ENCODE measurements around the gene NFXL1. TPM values are rescaled to one million over a fixed set of nuclear protein-coding genes. Genes with fewer than 3 reads are reported as not detected.

NFXL1 gene
- total RNA-seq, 2 experiments from 2014 or later = 9.5 to 9.8 TPM

DNA sequence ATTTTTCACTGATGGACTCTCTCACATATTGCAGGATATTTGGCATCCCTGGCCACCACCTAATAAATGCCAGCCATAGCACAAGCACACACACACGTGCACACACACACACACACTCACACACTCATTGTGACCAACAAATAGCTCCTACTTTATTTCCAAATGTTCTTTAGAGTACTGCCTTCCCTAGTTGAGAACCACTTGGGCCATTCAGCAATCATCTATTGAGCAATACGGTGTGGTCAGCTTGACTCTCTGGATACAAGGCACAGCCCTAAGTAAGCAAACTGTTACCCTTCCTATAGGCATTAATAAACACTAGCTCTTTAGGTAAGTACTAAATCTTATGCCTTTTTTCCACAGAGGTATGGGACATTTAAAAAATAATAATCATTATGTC lies 97.6 kb downstream of the NFXL1 start:
- peaks cover 19% of the 10 kb centered on the region for H3K27me3 Mint-ChIP-seq
- H3K4me1 Mint-ChIP-seq = peaks cover 5% of the 10 kb centered on the region
- CTCF ChIA-PET = interaction anchor here (0.8 kb wide), 1 partner anchor 20 kb away, joined by 3 read pairs; no protein-coding TSS in a partner anchor
- no peak overlapping the region for H3K4me3 Mint-ChIP-seq
- POLR2A ChIA-PET = no interaction called here
- H3K27ac Mint-ChIP-seq = no peak overlapping the region
- no peak for DNase-seq
- no peaks in the 10 kb centered on the region for H3K36me3 Mint-ChIP-seq (ENCODE audit: low read depth)
- H3K9me3 Mint-ChIP-seq = no peaks in the 10 kb centered on the region

GRCh38 chr4:47814618-47815295 lies 99.6 kb downstream of the NFXL1 start:
- H3K27me3 Mint-ChIP-seq = peaks cover 24% of the 10 kb centered on the region
- H3K36me3 Mint-ChIP-seq (ENCODE audit: low read depth) = no peaks in the 10 kb centered on the region
- no peaks in the 10 kb centered on the region for H3K9me3 Mint-ChIP-seq
- H3K27ac Mint-ChIP-seq = no peak overlapping the region
- H3K4me1 Mint-ChIP-seq = peaks cover 5% of the 10 kb centered on the region
- H3K4me3 Mint-ChIP-seq = no peak overlapping the region
- ChIA-PET CTCF (no interaction called here), POLR2A (no interaction called here)
- DNase-seq = no peak

DNA sequence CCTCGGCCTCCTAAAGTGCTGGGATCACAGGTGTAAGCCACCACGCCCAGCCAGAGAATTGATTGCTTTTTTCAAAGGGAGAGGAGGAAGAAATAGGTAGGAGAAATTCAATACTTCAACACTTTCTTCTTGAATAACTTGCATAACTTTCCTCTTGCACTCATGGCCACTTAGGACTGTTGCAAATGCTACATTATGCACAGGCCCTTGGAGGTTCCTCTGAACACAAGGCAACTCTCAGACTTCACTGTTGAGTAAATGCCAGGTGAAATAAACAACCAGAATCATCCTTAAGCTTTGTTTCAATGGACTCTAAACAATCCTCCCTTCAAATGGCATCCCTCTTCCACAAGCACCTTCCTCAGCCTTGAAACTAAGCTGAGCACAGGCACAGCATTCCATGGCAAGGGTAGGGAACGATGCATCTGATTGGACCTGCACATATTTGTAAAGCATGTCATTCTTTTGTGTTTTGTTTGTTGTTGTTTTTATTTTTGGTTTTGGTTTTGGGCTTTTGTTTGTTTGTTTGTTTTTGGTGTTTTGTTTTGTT lies 104.7 kb downstream of the NFXL1 start:
- CTCF ChIA-PET = no interaction called here

DNA sequence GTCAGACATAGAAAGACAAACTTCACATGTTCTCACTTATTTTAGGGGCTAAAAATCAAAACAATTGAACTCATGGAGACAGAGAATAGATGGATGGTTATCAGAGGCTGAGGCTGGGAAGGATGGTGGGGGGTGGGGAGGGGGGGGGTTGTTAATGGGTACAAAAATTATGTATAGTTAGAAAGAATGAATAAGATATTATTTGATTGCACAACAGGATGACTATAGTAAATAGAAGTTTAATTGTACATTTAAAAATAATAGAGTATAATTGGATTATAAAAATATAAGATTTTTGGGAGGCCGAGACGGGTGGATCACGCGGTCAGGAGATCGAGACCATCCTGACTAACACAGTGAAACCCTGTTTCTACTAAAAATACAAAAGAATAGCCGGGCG lies 109.8 kb downstream of the NFXL1 start:
- CTCF ChIA-PET = no interaction called here
- H3K4me3 Mint-ChIP-seq = no peak overlapping the region
- no peak overlapping the region for H3K27ac Mint-ChIP-seq
- peaks cover 10% of the 10 kb centered on the region for H3K27me3 Mint-ChIP-seq
- no peaks in the 10 kb centered on the region for H3K36me3 Mint-ChIP-seq (ENCODE audit: low read depth)
- POLR2A ChIA-PET = no interaction called here
- no peaks in the 10 kb centered on the region for H3K9me3 Mint-ChIP-seq
- no peak for DNase-seq
- H3K4me1 Mint-ChIP-seq = no peaks in the 10 kb centered on the region

More for the DNA sequence above, 104.7 kb downstream of the NFXL1 start:
- H3K27ac Mint-ChIP-seq = no peak overlapping the region
- no peaks in the 10 kb centered on the region for H3K9me3 Mint-ChIP-seq
- no peaks in the 10 kb centered on the region for H3K36me3 Mint-ChIP-seq (ENCODE audit: low read depth)
- H3K27me3 Mint-ChIP-seq = peaks cover 23% of the 10 kb centered on the region
- POLR2A ChIA-PET = no interaction called here
- no peak for DNase-seq
- no peaks in the 10 kb centered on the region for H3K4me1 Mint-ChIP-seq
- no peak overlapping the region for H3K4me3 Mint-ChIP-seq

DNA sequence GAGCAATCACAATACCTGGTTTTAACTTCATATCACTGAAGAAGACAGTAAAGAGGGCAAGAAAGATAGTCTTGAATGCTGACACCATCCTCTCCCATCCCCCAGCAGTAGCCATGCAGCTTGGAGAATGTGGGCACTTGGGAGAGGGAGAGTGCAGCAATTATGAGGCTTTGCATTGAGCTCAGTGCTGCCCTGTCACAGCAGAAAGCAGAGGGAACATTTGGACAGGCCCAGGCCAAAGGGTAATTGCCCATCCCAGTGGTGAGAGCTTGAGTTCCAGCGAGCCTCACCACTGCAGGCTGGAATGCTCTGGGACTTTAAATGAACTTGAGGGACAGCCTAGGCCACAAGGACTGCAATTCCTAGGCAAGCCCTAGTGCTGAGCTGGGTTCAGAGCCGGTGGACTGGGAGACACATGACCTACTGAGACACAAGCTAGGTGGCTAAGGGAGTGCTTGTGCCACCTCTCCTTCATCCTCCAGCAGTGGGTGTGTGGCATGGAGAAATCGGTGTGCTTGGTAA lies 112.8 kb downstream of the NFXL1 start:
- ChIA-PET CTCF (no interaction called here), POLR2A (no interaction called here)
- Mint-ChIP-seq H3K36me3 (ENCODE audit: low read depth) (no peaks in the 10 kb centered on the region), H3K27me3 (peaks cover 8% of the 10 kb centered on the region), H3K9me3 (no peaks in the 10 kb centered on the region), H3K27ac (no peak overlapping the region), H3K4me1 (no peaks in the 10 kb centered on the region), H3K4me3 (no peak overlapping the region)
- DNase-seq = no peak

GRCh38 chr4:47798165-47798564 lies 116.2 kb downstream of the NFXL1 start:
- POLR2A ChIA-PET = no interaction called here
- no peak overlapping the region for H3K4me3 Mint-ChIP-seq
- no peak overlapping the region for H3K27ac Mint-ChIP-seq
- no peaks in the 10 kb centered on the region for H3K9me3 Mint-ChIP-seq
- H3K36me3 Mint-ChIP-seq (ENCODE audit: low read depth) = no peaks in the 10 kb centered on the region
- peaks cover 6% of the 10 kb centered on the region for H3K4me1 Mint-ChIP-seq
- DNase-seq = no peak
- CTCF ChIA-PET = no interaction called here
- H3K27me3 Mint-ChIP-seq = peaks cover 2% of the 10 kb centered on the region

Other genes starting within 250 kb of the NFXL1 start
- gene CORIN, start 76.5 kb downstream of the NFXL1 start, total RNA-seq = under 1 TPM in 1 of 2 experiments, not detected in 1; 0.08 TPM
- not detected for gene CNGA1, start 102.1 kb upstream of the NFXL1 start, total RNA-seq
- under 1 TPM; 0.60 to 0.78 TPM for gene NIPAL1, start 102.2 kb upstream of the NFXL1 start, total RNA-seq
- gene TXK, start 219.7 kb upstream of the NFXL1 start, total RNA-seq = 10 to 100 TPM; 15.2 to 18.5 TPM